Islet of Langerhans (tissue), 1 donor: ENCODE results near the gene LAMP2.

Experiments used
- FAIRE-seq: peaks from one replicate; lab custom pipeline; 2011; peaks lifted over from hg19 to GRCh38; lab: Jason Lieb, UNC

The LAMP2 gene

DNA sequence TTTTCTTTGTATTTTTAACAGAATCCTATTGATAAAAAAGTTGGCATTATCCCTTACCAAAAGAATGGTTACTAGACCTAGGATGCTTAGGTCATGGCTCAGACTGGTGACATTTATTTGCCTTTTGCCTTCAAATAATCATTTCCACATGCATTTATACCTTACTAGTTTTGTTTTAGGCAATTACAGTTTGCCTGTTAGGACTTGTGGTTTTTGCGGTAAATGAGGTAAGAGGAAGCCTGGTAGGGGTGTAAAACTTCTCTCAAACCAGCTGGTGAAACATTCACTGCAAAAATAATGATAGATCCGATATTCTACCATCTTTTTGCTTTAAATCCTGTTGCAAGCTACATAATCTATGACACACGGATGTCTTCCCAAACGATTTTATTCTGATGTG is 12.1 kb downstream of the LAMP2 start:
- no peak for FAIRE-seq

DNA sequence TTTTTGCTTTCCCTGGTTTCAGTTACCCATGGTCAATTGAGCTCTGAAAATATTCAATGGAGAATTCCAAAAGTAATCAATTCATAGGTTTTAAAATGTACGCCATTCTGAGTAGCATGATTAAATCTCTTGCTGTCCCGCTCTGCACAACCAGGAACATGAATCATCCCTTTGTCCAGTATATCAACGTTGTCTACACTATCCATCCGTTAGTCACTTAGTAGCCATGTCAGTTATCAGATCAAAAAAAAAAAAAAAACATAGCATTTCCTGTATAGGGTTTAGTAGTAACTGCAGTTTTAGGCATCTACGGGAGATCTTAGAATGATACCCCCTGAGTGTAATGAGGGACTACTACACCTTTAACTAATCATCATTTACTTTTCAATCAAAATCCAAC is 15.1 kb downstream of the LAMP2 start:
- no peak for FAIRE-seq

GRCh38 chrX:120452131-120452530 is 17.0 kb downstream of the LAMP2 start:
- FAIRE-seq = no peak

- no peak for FAIRE-seq
Measured at GRCh38 chrX:120450163-120450562, 18.9 kb downstream of the LAMP2 start.

- FAIRE-seq = no peak
Measured at GRCh38 chrX:120446498-120446897, 22.6 kb downstream of the LAMP2 start.

DNA sequence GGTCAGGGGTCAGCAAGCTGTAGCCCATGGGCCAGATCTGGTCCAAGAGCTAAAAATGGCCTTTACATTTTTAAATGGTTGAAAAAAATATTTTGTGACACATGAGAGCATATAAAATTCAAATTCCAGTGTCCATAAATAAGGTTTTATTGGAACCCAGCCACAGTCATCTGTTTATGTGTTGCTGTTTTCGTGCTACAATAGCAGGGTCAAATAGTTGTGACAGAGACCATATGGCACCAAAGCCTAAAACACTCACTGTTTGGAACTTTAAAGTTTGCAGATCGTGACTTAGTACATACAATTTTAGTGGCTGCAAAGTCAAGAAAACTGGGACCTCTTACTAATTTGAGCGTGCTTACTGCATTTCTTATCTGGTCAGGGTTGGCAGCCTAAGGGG is 29.2 kb downstream of the LAMP2 start:
- FAIRE-seq = no peak

DNA sequence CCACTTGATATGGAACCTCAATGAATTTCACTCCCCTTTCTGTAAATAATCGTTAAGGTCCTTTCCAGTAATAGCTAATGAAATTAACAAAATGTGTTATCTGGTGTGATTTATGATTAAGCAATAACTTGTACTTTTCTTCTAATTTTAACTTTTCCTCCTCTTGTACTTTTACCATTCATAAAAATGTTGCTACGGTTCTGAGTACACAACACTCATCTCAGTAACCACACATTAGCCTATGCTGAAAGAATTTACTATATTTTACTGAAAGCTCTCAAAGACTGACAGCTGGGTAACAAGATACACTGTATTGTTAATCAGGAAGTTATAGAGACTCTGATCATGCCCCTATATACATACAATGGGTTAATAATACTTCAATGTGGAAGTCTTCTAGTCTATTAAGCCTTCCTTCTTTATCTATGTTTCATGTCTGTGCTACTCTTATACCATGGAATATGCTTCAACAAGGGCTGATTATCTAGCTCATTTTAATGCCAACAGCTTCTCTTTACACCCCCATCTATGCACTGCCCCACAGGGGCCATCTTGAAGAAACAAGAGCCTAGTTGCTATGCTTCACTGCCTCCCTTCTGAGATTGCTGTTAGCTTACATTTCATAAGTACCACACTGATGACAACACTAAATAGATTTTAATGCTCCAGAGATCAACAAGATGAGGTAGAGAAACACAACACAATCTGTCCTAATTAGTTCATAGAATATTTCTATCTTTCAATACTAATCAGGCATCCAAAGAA is 39.1 kb downstream of the LAMP2 start:
- FAIRE-seq = no peak

DNA sequence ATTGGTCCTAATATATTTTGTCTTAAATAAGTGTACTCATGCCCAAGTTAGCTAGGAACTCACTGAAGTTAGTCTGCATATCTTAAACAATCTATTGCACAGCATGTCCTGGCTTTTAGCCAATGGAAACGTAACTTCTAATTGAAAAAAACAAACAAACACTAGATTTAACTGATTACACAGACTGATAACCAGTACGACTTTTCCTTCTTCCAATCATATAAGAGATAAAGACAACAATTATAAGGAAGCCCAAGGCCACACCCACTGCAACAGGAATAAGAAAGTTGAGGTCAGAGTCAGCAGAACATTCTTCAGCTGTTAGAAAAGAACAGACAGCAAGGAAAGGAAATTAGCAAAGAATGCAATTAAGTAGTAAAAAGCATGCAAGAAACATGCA is 40.8 kb downstream of the LAMP2 start:
- FAIRE-seq = no peak

DNA sequence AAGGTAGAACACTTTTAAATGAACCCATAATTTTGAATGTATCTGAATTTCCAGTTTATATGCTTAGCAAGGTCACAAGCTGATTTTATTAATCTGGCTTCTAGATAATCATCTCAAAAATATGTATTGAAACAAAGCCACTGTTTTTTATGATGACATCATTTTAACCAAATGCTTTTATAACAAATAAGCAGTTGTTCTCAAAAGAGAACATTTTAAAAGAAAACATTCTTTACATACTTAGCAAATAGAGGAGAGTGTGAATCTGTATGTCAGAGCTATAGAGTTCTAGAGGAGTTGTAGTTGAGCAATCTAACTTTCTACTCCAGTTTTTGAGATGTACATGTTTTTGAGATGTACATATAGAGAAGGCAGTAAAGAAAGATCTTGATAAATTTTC is 42.5 kb downstream of the LAMP2 start:
- FAIRE-seq = no peak

DNA sequence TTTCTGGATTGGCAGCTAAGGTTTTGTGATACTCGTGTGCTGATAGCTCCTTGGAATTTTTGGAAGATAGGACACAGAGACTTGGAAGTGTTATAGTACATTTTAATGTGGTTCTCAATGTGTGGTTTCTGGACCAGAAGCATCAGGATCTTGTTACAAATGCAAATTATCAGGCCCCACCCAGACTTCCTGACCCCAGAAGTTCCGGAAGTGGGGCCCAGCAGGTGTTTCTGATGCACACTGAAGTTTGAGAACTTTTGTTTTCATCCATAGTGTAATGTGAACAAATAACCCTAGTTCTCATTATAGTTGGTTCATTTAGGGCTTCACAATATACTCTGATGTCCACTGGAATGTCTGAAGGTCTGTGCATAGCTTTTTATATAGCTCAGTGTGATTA is 49.6 kb downstream of the LAMP2 start:
- FAIRE-seq = no peak

GRCh38 chrX:120408168-120408567 is 60.9 kb downstream of the LAMP2 start:
- FAIRE-seq = no peak

DNA sequence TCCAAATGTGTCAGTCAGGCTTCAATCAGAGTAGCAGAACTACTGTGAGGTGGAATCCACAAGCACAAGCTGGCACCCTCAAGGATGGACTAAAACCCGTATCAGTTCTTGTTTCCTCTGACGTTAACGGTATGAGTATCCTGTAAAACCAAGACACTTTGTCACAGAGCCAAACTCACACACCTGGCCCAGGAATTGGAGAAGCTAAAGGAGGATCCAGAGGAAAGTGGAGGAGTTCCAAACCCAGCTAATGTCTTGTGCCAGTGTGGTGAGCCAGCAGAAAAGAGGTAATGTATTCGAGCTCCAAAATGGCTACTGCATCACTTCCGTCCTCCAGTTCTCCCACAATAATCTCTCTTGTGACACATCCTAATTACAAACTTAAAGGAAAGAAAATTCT is 62.5 kb downstream of the LAMP2 start:
- FAIRE-seq = no peak

GRCh38 chrX:120402369-120402768 is 66.7 kb downstream of the LAMP2 start:
- no peak for FAIRE-seq

GRCh38 chrX:120401301-120401700 is 67.8 kb downstream of the LAMP2 start:
- no peak for FAIRE-seq

DNA sequence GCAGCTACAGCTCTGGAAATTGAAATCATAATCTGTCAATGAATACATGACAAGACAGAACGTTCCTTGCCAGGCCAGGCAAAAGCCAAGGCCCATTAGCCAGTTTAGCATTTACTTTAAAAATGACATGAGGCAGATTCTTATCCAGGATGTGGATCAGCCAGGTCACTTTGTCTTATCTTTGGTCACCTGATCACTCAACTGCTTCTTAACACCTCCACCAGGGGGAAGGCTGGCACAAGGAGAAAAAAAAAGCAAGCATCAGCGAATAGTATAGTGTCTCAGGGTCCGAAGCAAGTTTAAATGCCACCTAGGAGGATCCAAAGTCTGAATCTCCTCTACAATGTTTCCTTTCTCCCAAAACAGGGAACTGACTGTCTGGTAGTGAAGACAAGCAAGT is 88.4 kb downstream of the LAMP2 start:
- peak; percentile 78 for FAIRE-seq

DNA sequence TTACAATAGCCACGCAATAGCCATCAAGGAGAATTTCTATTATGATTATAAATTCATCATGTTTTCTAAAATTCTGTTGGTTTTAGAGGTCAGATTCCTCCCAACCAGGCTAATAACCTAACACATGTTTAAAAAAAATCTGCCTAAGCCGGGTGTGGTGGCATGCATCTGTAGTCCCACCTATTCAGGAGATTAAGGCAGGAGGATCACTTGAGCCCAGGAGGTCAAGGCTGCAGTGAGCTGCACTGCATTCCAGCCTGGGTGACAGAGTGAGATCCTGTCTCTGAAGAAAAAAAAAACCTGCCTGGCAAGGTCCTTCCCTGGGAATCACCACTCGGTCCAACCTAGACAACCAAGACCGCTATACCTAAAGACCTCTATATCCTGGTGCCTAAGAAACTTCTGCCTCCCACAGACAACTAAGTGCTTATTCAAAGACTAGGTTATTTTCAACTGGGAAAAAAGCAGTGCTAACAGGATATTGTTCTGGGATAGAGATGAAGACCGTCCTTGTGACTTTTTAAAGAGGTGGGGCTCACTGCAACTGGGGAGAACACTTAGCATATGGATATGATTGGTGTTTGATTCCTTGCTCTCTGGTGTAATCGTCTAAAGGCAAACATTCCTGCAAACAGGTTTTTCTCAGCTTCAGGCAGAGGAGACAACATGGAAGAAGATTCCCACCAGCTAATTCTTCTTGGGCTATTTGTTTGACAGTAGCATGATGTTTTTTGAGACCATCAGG is 89.0 kb downstream of the LAMP2 start:
- FAIRE-seq = no peak

DNA sequence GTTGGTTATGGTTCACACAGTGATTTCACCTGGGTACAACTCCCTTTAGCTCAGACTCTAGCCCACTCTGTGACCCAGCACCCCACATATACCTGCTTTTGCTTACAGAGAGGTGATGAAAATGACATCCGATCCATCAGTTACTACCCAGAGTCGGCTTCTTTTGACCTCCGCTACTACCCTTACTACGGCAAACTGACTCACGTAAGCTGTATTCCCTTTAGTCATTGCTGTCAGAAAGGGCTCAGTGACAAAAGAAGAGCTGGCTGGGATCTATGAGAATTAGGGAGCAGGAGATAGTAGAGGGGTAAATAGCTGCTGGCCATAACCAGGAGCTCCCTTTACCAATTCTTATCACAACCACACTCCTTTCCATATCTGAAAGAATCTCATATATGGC is 90.5 kb downstream of the LAMP2 start:
- FAIRE-seq = no peak
